ENCODE results near the gene VIM.

DNA sequence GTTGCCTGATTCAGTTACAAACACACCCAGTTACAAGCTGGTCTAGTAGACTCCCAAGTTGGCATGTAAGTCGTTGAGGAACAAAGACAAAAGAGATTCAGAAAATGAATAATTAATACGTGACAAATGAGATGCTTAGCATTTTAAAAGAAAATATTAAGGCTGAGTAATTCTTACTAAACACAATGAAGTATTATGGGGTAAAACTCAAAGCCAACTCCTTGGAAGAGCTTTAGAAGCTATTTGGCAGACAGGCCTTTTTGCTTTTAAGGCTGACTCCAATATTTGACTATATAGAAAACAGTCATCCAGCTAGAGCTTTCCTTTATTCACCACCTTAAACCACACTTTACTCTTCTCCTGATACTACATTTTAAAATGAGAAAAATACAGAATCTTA, 32.0 kb upstream of the VIM start:
- TF ChIP-seq, protein P1, sequence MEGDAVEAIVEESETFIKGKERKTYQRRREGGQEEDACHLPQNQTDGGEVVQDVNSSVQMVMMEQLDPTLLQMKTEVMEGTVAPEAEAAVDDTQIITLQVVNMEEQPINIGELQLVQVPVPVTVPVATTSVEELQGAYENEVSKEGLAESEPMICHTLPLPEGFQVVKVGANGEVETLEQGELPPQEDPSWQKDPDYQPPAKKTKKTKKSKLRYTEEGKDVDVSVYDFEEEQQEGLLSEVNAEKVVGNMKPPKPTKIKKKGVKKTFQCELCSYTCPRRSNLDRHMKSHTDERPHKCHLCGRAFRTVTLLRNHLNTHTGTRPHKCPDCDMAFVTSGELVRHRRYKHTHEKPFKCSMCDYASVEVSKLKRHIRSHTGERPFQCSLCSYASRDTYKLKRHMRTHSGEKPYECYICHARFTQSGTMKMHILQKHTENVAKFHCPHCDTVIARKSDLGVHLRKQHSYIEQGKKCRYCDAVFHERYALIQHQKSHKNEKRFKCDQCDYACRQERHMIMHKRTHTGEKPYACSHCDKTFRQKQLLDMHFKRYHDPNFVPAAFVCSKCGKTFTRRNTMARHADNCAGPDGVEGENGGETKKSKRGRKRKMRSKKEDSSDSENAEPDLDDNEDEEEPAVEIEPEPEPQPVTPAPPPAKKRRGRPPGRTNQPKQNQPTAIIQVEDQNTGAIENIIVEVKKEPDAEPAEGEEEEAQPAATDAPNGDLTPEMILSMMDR (IDR thresholded peaks at IDR 0.05; ENCODE audit: low read depth, low read length), result no peak
- TF ChIP-seq EZH2phosphoT487 (IDR thresholded peaks at IDR 0.05; ENCODE audit: low read depth), result no peak
